Measurements from ENCODE around the gene DVL3.

GRCh38 chr3:184132945-184133344 lies 22.2 kb upstream of the DVL3 start:
- TF ChIP-seq CTCF (IDR thresholded peaks at IDR 0.05; ENCODE audit: borderline replicate concordance, extremely low read depth, low read length, poor library complexity, severe bottlenecking) (no peak), EZH2 (IDR thresholded peaks at IDR 0.05; ENCODE audit: borderline replicate concordance, low read depth, low read length, severe bottlenecking) (no peak)
